Measurements from ENCODE around the gene CDC20.

- TF ChIP-seq BHLHE40 (IDR thresholded peaks at IDR 0.05; ENCODE audit: borderline replicate concordance) (no peak), FOXA1 (IDR thresholded peaks at IDR 0.05) (no peak)
These were observed 4.3 kb upstream of the CDC20 start for GRCh38 chr1:43354471-43354870.
